Measurements from ENCODE around the gene SLC35C1.

GRCh38 chr11:45798793-45799441 is 6.0 kb upstream of the SLC35C1 start:
- TF ChIP-seq GATA3 (IDR thresholded peaks at IDR 0.05; ENCODE audit: low read depth, low read length) (no peak), GATA2 (IDR thresholded peaks at IDR 0.05; ENCODE audit: low read depth, low read length) (no peak)
